Measurements from ENCODE around the gene LRWD1.
"Not testable (repeated sequence)": the region's sequence is repeated elsewhere in the genome, so short reads cannot be mapped to it uniquely, and the experiment has no call there.

GRCh38 chr7:102511860-102512522 lies 47.2 kb downstream of the LRWD1 start:
- TF ChIP-seq CTCF (IDR thresholded peaks at IDR 0.05); POLR2AphosphoS5 (IDR thresholded peaks at IDR 0.05; ENCODE audit: low read depth, low read length): not testable (repeated sequence)
